Putamen (tissue), 1 donor: Measurements from ENCODE around the gene UHRF1.
A peak's percentile ranks its signal among the peaks of the same experiment; 100 is the strongest.
"Not testable (repeated sequence)": the region's sequence is repeated elsewhere in the genome, so short reads cannot be mapped to it uniquely, and the experiment has no call there.

Experiments
- DNase-seq: peaks from one replicate; pipeline ENCODE4 v3.0.0-alpha.2; 2016; ENCODE audit warnings: low spot score

The UHRF1 gene

DNA sequence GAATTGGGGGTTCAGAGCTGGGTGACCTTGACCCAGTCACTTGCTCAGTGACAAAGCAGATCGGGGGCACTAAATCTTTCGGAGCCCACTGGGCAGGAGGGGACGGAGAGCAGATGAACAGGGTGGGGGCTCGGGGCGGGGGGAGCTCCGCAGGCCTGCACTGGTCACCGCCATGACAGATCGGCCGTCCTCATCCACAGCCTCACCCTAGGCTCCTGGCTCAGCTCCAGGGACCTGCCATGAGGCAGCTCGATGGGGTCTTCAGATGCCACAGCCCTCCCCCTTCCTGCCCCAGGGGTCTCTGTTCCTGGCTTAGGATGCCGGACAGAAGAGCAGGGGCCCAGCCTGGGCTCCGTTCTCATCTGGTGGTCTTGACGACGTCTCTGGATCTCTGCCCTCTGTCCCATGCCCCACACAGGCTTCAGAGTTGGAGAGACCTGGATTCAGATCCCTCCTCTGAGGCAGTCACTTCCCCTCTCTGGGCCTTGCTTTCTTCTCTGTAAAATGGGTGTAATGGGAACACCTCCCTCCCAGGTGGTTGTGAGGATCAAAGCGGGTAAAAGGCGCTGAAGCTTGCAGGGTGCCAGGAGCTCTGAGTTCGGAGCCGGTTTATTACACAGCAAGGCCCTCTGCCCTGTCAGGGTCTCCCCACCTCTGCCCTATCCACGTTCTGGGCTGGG, 62.7 kb downstream of the UHRF1 start:
- DNase-seq = no peak

DNA sequence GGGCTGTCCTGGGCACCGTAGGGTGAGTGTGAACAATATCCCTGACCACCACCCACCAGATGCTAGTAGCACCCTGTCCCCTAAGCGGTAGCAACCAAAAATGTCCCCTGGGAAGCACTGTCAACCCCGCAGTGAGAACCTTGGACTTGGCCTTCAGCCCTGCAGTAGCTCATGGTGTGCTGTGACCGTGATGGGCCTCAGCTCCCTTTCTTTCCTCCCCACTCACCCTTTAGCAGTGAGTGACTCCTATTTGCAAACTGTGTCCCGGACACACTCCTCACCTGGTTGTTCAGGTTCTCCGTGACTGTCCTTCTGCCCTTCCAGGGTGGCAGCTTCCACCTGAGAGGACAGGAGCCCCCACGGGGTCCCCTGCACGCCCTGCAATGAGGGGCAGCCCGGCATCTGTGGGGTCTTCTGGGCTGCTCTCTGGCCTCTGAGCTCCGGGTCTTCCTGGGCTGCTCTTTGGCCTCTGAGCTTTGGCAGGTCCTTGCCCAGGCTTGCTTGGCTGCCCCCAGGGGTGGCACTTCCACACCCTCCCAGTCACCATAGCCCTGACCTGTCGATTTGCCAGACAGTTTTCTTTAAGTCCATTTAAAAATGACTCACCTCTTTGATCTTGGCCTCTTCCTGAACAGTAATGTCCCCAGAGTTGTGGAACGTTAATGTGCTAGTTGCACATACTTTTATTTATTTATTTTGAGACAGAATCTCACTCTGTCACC, 63.4 kb downstream of the UHRF1 start:
- DNase-seq = no peak

- DNase-seq = no peak
Measured at GRCh38 chr19:4974880-4975469, 65.7 kb downstream of the UHRF1 start.

DNA sequence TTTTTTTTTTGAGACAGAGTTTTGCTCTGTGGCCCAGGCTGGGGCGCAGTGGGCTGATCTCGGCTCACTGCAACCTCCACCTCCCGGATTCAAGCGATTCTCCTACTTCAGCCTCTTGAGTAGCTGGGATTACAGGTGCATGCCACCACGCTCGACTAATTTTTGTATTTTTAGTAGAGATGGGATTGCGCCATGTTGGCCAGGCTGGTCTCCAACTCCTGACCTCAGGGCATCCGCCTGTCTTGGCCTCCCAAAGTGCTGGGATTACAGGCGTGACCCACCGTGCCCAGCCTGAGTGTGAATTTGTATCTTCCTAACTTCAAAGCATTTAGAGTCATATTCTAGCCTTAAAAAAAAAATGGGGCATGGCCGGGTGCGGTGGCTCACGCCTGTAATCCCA, 66.3 kb downstream of the UHRF1 start:
- DNase-seq = not testable (repeated sequence)

- DNase-seq = peak; percentile 37
Measured at GRCh38 chr19:4976401-4977298, 67.3 kb downstream of the UHRF1 start.

DNA sequence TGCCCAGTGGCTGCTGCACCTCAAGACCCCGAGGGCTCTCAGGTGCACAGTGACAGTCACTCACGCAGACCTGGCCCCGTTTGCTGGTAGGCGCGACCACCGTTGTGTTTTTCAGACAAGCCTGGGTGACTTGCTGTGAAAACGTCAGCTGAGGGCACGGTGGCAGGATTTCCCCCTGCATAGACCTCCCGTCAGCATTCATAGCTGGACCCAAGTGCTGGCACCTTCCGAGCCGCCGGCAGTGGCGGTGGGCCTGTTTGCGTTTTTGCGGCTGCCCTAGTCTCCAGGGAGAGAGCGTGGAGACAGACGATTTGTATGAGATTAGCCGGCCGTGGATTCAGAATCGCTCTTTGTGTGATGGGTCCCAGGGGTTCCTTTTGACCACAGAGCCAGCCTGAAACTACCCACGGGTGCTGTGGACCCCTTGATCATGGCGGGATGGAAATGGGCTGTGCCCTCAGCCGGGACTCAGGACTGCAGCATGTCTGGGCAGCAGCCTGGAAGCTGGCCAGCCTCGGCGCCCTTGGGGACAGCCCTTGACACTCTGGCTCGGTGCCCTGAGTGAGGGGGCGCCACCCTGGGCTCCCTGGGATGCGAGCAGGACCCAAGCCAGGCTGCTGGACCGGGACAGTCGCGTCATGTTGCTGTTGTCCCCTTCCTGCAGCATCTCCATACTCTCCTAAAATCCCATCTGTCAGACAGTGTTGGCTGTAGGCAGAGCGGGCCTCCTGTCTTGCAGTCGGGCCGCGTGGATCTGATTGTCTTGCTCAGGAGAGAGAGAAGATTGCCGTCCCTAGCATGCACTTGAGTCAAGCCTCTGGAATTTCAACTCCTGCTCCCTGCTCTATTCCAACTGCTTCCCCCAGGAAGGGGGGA, 68.2 kb downstream of the UHRF1 start:
- no peak for DNase-seq

- no peak for DNase-seq
Measured at GRCh38 chr19:4979211-4979807, 70.0 kb downstream of the UHRF1 start.

GRCh38 chr19:4980067-4980466, 70.8 kb downstream of the UHRF1 start:
- no peak for DNase-seq

GRCh38 chr19:4980838-4981680, 71.8 kb downstream of the UHRF1 start:
- no peak for DNase-seq

- no peak for DNase-seq
Measured at GRCh38 chr19:4981681-4981958, 72.3 kb downstream of the UHRF1 start.

GRCh38 chr19:4983346-4984105, 74.2 kb downstream of the UHRF1 start:
- DNase-seq = no peak

- no peak for DNase-seq
Measured at GRCh38 chr19:4984106-4984380, 74.7 kb downstream of the UHRF1 start.

DNA sequence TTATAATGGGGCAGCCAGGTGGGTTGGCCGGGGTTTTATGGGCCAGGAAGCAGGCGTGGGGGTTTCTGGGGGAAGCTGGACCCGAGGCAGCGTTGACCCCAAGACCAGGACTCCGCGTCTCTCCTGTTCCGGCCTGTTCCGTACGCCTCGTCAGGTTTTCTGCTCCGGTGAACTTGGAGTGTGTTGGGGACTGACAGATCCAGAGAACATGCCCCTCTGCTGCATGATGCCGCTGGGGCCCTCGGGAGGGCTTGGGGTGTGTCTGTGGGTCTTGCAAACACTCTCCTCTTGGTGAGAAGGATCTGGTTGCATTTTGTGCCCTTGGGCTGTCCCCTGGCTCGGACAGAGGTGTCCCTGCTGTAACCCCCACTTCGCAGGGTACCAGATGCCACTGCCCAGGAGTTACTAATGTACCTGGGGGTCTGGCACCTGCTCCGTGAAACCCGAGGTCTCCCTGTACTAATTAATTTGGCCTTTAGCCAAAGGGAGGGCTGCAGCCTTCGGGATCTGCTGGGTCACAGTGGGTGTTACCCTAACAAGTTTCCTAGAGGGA, 75.2 kb downstream of the UHRF1 start:
- no peak for DNase-seq

- DNase-seq = no peak
Measured at GRCh38 chr19:4985551-4985991, 76.3 kb downstream of the UHRF1 start.

DNA sequence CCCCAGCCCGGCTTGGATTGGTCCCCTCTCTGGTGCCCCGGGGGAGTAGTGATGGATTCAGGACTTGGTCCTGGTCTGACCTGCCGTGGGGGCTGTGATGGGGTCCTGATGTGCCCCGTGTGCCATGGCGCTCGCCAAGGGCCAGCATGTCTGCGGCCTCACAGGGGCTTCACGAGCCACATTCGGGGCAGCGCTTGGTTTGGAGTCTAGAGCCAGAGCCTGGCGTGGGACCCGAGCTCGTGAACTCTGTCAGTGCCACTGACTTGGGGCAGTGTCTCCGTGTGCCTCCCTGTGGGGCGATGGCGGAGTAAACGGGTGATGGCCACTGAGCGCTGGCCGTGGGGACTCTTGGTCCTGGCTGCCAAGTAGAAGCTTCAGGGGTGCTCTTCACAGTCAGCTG, 76.8 kb downstream of the UHRF1 start:
- no peak for DNase-seq

GRCh38 chr19:4986471-4986891, 77.2 kb downstream of the UHRF1 start:
- no peak for DNase-seq

DNA sequence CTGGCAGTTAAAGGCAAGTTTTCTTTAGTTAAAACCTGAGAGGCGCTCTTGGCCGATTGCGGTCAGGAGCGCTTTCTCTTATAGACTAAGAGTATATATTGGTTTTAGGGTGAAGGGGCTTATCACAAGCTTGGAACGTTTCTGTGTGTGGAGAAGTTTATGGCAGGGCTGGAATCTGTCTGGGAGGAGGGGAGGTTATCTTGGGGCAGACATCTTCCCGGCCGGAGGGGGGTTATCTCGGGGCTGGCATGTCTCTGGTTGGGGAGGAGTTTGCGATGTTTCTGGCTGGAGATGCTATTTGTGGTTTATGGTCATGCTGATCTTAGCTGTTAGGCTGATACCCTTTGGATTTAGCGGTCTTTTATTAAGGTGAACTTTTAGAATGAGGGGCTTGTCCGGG, 78.0 kb downstream of the UHRF1 start:
- no peak for DNase-seq

DNA sequence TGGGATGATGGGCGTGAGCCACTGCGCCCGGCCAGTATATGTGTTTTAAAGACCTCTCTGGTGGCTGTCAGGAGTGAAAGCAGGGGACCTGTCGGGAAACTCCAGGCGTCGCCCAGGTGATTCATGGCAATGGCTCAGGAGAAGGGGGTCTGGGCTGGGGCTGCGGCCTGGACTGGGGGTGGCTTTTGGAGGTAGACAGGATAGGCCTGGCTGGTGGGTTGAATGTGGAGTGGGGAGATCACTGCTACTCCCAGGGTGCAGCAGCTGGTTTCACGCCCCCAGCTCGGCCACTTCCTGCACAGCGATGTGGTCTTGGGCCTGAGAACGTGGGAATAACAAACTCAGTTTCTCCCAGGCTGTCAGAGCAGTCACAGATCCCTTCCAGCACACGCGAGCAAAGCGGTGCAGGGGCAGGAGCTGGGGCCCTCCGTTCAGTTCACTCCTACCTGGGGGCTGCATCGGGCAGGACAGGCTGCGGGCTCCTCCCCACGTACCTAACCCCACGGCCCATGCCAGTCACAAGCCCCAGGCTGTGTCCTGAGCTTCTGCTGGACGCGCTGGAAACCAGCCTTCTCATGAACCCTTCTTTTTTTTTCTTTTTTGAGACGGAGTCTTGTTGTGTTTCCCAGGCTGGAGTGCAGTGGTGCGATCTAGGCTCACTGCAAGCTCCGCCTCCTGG, 78.5 kb downstream of the UHRF1 start:
- DNase-seq = no peak

- DNase-seq = no peak
Measured at GRCh38 chr19:4988770-4989251, 79.5 kb downstream of the UHRF1 start.
